ENCODE results near the gene CD22. TPM values are rescaled to one million over a fixed set of nuclear protein-coding genes. Genes with fewer than 3 reads are reported as not detected.

The CD22 gene
- total RNA-seq, 1 donor from 2014 or later = 56.3 TPM

DNA sequence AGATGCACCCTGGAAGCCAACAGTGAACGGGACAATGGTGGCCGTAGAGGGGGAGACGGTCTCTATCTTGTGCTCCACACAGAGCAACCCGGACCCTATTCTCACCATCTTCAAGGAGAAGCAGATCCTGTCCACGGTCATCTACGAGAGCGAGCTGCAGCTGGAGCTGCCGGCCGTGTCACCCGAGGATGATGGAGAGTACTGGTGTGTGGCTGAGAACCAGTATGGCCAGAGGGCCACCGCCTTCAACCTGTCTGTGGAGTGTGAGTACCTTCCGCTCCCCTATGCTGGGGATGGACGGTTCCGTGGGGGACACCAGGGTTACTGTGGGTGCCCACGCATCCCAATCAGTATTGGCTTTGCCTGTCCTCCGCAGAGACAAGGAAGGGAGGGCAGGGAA lies 26.5 kb upstream of the CD22 start:
- Mint-ChIP-seq H3K4me1 (peaks cover 12% of the 10 kb centered on the region), H3K27ac (no peak overlapping the region)

GRCh38 chr19:35303357-35303915 lies 25.6 kb upstream of the CD22 start:
- DNase-seq (ENCODE audit: low spot score in 2 of 2, unreplicated experiment in 2 of 2) = no peak
- TF ChIP-seq, protein P1, sequence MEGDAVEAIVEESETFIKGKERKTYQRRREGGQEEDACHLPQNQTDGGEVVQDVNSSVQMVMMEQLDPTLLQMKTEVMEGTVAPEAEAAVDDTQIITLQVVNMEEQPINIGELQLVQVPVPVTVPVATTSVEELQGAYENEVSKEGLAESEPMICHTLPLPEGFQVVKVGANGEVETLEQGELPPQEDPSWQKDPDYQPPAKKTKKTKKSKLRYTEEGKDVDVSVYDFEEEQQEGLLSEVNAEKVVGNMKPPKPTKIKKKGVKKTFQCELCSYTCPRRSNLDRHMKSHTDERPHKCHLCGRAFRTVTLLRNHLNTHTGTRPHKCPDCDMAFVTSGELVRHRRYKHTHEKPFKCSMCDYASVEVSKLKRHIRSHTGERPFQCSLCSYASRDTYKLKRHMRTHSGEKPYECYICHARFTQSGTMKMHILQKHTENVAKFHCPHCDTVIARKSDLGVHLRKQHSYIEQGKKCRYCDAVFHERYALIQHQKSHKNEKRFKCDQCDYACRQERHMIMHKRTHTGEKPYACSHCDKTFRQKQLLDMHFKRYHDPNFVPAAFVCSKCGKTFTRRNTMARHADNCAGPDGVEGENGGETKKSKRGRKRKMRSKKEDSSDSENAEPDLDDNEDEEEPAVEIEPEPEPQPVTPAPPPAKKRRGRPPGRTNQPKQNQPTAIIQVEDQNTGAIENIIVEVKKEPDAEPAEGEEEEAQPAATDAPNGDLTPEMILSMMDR (IDR thresholded peaks at IDR 0.05; ENCODE audit: unreplicated experiment) = no peak
- no peaks in the 10 kb centered on the region for H3K27me3 Mint-ChIP-seq (ENCODE audit: low read depth)
- no peak overlapping the region for H3K27ac Mint-ChIP-seq
- H3K4me1 Mint-ChIP-seq = peaks cover 21% of the 10 kb centered on the region
- H3K4me3 Mint-ChIP-seq = no peak overlapping the region
- H3K9me3 Mint-ChIP-seq = no peaks in the 10 kb centered on the region
- no peaks in the 10 kb centered on the region for H3K36me3 Mint-ChIP-seq

More for the DNA sequence above, 26.5 kb upstream of the CD22 start:
- no peaks in the 10 kb centered on the region for H3K9me3 Mint-ChIP-seq
- no peak for DNase-seq (ENCODE audit: low spot score in 2 of 2, unreplicated experiment in 2 of 2)
- TF ChIP-seq, protein P1 (IDR thresholded peaks at IDR 0.05; ENCODE audit: unreplicated experiment) = no peak
- H3K4me3 Mint-ChIP-seq = no peak overlapping the region
- H3K27me3 Mint-ChIP-seq (ENCODE audit: low read depth) = no peaks in the 10 kb centered on the region
- no peaks in the 10 kb centered on the region for H3K36me3 Mint-ChIP-seq

DNA sequence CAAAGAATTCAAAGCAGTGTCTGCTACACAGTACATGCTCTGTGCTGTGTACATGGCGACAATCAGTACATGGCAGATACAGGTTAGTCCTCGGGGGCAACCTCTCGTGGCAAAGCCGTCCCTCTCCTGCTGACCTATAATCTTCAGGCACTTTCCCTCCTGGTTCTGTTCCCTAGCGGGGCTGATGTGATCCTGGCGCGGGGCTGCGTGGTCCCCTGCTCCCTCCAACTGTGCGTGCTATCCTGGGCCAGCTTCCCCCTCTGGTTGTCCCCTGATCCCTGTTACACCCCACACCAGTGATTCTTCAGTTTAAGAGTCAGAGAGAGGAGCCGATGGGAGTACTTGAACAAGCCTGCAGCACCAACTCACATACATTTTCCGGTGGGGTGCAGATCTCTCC lies 25.0 kb upstream of the CD22 start:
- Mint-ChIP-seq H3K4me1 (peaks cover 27% of the 10 kb centered on the region), H3K36me3 (no peaks in the 10 kb centered on the region), H3K9me3 (no peaks in the 10 kb centered on the region), H3K27me3 (ENCODE audit: low read depth) (no peaks in the 10 kb centered on the region), H3K27ac (no peak overlapping the region), H3K4me3 (no peak overlapping the region)
- no peak for DNase-seq (ENCODE audit: low spot score in 2 of 2, unreplicated experiment in 2 of 2)
- TF ChIP-seq, protein P1 (IDR thresholded peaks at IDR 0.05; ENCODE audit: unreplicated experiment) = no peak

- no peaks in the 10 kb centered on the region for H3K9me3 Mint-ChIP-seq
- no peak for DNase-seq (ENCODE audit: low spot score in 2 of 2, unreplicated experiment in 2 of 2)
- H3K27me3 Mint-ChIP-seq (ENCODE audit: low read depth) = no peaks in the 10 kb centered on the region
- H3K4me3 Mint-ChIP-seq = no peak overlapping the region
- peaks cover 38% of the 10 kb centered on the region for H3K4me1 Mint-ChIP-seq
- no peaks in the 10 kb centered on the region for H3K36me3 Mint-ChIP-seq
- no peak overlapping the region for H3K27ac Mint-ChIP-seq
- TF ChIP-seq, protein P1 (IDR thresholded peaks at IDR 0.05; ENCODE audit: unreplicated experiment) = no peak
Observed at GRCh38 chr19:35305181-35305580, 23.8 kb upstream of the CD22 start.

GRCh38 chr19:35306473-35307246 lies 22.3 kb upstream of the CD22 start:
- Mint-ChIP-seq H3K27ac (peak overlapping the region; percentile 85), H3K4me1 (peaks cover 51% of the 10 kb centered on the region), H3K36me3 (no peaks in the 10 kb centered on the region), H3K27me3 (ENCODE audit: low read depth) (no peaks in the 10 kb centered on the region), H3K9me3 (no peaks in the 10 kb centered on the region), H3K4me3 (no peak overlapping the region)
- TF ChIP-seq, protein P1 (IDR thresholded peaks at IDR 0.05; ENCODE audit: unreplicated experiment) = no peak
- DNase-seq (ENCODE audit: low spot score in 2 of 2, unreplicated experiment in 2 of 2) = no peak

Measured in mesothelial cell of epicardium (in vitro differentiated cells).